Measurements from ENCODE around the gene RPL10A.

RPL10A gene

DNA sequence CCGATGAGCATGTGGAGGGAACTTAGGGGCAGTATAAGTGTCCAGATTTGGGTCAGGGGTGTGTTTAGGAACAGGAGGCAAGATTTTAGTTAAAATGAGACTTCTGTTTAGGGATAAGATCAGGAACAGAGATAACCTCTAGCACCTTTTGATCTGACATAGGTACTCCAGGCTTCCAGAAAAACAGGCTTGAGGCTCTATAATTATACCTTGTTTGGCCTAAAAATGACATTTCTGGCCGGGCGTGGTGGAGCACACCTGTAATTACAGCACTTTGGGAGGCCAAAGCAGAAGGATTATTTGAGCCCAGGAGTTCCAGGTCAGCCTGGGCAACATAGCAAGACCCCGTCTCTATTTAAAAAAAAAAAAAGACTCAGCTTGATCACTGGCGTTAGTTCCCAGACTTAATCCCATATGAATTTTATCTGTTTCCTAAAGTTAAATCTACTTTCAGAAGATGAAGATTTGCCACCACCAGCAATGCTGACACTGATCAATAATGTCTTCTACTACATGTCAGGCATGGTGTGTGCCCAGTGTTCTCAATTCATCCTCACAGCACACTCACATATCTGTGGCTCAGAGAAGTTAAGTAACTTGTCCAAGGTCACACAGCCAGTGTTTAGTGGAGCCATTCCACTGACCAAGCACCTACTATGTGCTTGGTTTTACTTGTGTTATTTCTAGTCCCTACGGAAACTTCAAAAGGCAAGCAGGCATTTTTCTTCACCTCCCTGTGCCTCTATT lies 50.5 kb downstream of the RPL10A start:
- no peak overlapping the region for H3K4me3 ChIP-seq (ENCODE audit: low read depth, low read length)
- in situ Hi-C loops (cut with HindIII; ENCODE audit: low sequenced_read_pairs), result no loop called here
- DNase-seq (ENCODE audit: low read depth), result no peak
- TF ChIP-seq, protein P1, sequence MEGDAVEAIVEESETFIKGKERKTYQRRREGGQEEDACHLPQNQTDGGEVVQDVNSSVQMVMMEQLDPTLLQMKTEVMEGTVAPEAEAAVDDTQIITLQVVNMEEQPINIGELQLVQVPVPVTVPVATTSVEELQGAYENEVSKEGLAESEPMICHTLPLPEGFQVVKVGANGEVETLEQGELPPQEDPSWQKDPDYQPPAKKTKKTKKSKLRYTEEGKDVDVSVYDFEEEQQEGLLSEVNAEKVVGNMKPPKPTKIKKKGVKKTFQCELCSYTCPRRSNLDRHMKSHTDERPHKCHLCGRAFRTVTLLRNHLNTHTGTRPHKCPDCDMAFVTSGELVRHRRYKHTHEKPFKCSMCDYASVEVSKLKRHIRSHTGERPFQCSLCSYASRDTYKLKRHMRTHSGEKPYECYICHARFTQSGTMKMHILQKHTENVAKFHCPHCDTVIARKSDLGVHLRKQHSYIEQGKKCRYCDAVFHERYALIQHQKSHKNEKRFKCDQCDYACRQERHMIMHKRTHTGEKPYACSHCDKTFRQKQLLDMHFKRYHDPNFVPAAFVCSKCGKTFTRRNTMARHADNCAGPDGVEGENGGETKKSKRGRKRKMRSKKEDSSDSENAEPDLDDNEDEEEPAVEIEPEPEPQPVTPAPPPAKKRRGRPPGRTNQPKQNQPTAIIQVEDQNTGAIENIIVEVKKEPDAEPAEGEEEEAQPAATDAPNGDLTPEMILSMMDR (IDR thresholded peaks at IDR 0.05; ENCODE audit: low read depth, low read length, missing control alignments), result no peak

DNA sequence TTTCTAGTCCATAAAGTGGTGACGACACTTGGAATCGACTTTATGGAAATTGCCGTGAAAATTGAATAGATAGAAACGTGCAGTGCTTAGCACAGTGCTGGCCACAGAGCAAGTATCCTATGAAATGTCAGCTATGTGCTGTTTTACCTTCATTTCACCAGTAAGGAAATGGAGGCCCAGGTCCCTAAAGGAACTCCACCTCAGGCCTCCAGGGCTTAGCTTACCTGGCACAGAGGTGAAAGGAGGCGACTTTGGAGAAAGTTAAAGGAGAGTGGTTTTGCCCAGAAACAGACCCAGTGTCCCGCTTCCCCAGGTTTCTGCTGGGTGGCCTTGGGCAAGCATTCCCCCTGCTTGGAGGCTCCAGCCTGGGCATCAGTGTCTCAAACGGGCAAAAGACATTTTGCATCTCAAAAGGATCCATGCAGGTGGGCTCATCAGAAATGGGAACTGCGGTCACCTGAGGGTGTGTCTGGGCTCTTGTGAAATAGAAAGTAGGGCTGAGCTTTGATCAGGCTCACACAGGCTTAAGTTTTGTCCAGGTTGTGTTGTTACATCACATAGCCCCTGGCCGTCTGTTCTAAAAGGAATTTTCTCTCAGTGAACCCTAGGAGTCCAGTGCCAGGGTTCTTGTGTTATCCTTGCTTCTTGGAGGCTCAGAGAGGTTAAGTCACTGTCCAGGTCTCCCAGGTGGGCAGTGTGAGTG lies 51.3 kb downstream of the RPL10A start:
- DNase-seq (ENCODE audit: low read depth), result no peak
- no peak overlapping the region for H3K4me3 ChIP-seq (ENCODE audit: low read depth, low read length)
- in situ Hi-C loops (cut with HindIII; ENCODE audit: low sequenced_read_pairs), result no loop called here
- TF ChIP-seq, protein P1 (IDR thresholded peaks at IDR 0.05; ENCODE audit: low read depth, low read length, missing control alignments), result no peak
